Inflammatory macrophage treated with lipopolysaccharide for 4 hours (primary cell): ENCODE data around the gene SHPK.
A peak's percentile ranks its signal among the peaks of the same experiment; 100 is the strongest.

Experiments used
- DNase-seq: peaks from one replicate; pipeline ENCODE4 v3.0.0-alpha.2; 2020

Gene SHPK

DNA sequence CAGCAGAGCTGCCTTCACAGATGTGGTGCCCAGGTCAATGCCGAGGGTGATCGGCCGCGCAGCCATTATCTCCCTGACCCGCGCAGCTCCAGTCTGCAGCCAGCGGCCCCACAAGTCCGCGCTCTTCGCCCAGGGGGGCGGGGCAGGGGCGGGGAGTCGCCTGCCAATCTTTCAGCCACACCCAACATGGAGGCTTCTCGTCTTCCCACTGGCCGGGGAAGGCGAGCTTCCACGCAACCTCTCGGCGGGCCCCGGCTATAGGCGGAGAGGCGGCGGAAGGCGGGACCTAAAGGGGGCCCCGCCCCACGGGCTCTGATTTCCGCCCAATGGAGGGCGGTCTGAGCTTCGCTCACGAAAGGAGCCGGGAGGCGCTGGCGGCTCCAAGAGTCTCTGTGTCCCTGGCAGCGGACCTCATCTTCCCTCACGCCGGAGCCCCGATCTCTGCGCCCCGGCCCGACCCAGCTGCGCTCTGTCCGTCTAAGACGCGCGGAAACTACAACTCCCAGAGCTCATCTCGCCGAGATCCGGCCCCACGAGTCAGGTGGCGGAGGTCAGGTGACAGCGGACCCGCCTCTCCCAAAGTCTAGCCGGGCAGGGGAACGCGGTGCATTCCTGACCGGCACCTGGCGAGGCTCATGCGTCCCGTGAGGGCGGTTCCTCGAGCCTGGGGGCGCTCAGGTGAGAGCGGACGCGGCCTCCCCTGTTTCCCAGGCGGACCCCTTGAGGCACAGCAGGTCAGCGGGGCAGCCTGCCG, at the start of gene SHPK, which contains the start of gene CTNS:
Gene SHPK (minus strand): TSS at position 97 of the 754 bp plus-strand sequence. CDS start 31 bp downstream, at position 66.
Gene CTNS (plus strand): TSS at position 607 of the 754 bp plus-strand sequence. CDS start 3,447 bp downstream, outside the sequence.
- DNase-seq: peak; percentile 98

DNA sequence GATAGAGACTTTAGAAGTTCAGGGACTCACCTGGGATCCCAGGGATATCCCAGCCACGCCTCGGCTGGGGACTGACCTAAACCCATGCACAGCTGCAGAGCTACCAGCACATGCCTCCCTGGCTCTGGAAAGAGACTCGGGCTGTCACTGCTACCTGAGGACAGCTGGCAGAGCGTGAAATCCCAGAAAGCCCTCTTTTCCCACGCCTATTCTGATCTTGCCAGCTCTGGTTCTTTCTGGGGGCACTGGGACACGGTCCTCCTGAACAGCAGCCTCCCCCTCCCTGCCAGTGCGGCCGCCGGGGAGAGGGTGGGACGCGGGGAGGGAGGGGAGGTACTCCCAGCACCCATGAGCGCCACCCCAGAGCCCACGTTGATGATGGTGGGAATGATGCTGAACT, 49.1 kb upstream of the SHPK start:
- DNase-seq: no peak

DNA sequence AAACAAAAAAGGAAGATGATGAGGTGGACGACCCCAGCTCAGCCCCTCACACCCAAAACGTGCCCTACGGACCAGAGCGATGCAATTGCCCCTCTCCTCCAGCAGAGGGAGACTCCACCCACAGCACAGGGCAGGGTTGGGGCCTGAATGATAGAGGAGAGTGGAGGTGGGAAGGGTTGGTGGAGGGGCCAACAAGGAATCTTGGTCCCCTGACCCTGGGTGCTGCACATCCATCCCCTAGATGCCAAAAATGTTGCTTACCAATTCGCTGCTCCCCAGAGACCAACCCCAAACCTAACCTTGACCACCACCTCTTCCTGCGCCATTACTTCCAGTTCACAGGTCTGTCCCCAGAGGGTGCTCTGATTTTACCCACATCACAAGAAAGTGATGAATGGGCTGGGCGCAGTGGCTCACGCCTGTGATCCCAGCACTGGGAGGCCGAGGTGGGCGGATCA, 47.0 kb upstream of the SHPK start:
- DNase-seq: peak; percentile 33

DNA sequence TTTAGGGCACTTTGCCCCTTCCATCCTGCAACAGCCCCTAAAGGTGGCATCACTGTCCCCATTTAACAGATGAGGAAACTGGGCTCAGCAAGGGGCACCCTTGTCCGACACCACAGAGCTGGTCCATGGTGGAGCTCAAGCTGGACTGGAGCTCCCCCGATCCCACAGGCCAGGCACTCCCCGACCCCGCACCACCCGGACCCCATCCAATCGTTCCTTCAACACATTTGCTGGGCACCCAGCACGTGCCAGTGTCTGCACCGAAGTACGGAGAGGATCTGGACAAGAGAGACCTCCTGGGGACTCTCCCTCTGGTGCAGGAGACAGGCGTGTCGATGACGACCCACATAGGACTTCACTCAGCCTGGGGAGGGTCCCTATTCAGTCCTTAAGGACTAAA, 46.0 kb upstream of the SHPK start:
- DNase-seq: no peak

GRCh38 chr17:3681565-3681964, 45.5 kb upstream of the SHPK start:
- no peak for DNase-seq

DNA sequence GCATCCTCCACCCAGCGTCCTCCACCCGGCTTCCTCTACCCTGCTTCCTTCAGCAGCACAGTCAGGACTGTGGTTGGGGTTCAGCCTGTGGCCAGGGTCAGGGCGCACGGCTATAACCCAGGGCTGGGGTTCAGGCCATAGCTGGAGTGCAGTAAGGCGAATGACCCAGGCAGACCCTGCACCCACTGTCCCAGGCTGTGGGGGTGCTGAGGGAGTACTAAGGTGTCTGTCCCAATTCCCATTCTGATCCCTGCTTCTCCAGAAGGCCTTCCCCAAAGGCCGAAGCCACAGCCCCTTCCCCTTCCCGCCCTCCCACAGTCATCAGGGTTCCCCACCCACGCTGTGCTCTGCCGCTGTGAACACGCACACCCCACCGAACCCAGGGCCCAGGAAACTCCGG, 45.0 kb upstream of the SHPK start:
- no peak for DNase-seq

- no peak for DNase-seq
Measured at GRCh38 chr17:3679531-3680126, 43.6 kb upstream of the SHPK start.

DNA sequence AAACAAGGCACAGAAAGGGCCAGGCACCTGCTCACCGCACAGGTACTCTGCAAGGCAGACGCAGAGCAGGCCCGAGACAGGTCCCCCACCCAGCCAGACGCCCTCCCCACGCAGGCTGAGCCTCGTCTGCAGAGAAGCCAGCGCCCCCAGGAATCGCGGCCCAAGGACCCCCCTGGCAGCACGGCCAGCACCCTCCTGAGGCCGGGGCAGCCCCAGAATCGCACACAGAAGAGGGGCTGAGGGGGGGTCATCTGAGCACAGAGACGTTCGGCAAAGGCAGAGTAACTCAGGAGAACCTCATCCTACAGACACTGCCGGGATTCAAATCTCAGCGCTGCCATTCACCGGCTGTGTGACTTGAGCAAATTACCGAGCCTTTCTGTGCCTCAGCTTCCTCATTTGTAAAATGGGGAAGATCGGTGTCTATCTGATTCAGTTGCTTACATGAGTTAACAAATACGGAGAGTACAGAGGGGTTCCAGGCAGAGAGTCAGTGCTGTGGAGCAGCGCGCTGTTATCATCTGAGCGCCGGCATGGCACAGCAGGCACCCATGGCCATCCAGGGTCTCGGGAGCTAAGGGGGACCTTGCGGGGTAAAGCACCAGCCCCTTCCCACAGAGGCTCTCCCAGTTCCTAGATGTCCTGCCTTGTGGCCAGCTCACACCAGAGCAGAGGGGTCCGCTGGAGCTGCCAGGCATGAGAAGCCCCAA, 42.9 kb upstream of the SHPK start:
- DNase-seq: peak; percentile 54

DNA sequence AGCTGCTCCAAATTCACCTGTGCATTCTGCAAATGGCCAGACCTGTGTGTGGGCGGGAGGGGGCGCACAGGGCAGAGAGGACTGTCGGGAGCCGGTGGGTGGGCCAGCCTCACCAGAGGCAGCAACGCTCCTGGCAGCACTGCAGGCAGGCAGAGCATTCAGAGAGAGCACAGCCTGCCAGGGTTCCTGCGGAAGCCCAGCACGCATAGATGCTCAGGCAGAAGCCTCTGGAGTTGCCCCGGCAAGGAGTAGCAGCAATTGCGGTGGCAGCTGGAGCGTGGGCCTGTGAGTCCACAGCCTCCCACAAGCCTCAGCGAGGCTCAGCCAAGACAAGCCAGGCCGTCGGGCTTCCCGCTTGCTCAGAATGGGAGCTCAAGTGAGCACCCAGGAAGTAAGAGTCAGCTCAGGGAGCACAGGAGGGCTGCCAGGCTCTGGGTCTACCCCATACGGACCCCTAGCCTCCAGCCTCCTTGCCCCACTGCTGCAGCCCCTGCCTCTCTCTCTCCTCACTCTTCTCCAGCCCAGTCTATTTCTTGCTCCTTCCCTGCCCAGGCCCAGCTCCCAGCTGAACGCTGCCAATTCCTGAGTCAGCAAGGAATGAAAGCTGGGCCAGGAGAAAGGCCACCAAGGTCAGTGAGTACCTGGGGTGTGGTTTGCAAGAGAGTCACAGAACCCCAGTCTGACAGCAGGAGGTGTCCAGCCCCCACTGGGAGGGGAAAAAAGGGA, 42.2 kb upstream of the SHPK start:
- no peak for DNase-seq

GRCh38 chr17:3675886-3676285, 39.8 kb upstream of the SHPK start:
- no peak for DNase-seq

DNA sequence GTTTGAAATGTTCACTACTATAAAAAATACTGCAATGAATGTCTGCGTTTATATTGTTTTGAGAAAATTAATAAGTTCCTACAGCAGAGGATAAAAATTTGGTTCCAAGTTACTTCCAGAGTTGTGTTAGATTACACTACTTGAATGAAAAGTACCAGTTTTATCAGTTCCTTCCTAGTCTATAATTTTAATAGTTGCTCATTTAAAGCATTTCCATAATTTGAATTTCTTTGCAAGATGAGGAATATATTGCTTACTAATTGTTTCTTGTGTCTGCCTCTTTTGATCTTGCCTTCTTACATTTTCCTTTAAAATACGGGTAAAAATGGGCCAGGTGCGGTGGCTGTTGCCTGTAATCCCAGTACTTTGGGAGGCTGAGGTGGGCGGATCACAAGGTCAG, 36.5 kb upstream of the SHPK start:
- no peak for DNase-seq

GRCh38 chr17:3669548-3669947, 33.5 kb upstream of the SHPK start:
- DNase-seq: no peak

DNA sequence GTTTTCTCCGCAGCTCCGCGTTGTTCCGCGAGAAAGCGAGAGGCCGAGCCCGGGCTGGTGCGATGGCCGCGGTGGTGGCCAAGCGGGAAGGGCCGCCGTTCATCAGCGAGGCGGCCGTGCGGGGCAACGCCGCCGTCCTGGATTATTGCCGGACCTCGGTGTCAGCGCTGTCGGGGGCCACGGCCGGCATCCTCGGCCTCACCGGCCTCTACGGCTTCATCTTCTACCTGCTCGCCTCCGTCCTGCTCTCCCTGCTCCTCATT, 33.0 kb upstream of the SHPK start:
- DNase-seq: no peak

DNA sequence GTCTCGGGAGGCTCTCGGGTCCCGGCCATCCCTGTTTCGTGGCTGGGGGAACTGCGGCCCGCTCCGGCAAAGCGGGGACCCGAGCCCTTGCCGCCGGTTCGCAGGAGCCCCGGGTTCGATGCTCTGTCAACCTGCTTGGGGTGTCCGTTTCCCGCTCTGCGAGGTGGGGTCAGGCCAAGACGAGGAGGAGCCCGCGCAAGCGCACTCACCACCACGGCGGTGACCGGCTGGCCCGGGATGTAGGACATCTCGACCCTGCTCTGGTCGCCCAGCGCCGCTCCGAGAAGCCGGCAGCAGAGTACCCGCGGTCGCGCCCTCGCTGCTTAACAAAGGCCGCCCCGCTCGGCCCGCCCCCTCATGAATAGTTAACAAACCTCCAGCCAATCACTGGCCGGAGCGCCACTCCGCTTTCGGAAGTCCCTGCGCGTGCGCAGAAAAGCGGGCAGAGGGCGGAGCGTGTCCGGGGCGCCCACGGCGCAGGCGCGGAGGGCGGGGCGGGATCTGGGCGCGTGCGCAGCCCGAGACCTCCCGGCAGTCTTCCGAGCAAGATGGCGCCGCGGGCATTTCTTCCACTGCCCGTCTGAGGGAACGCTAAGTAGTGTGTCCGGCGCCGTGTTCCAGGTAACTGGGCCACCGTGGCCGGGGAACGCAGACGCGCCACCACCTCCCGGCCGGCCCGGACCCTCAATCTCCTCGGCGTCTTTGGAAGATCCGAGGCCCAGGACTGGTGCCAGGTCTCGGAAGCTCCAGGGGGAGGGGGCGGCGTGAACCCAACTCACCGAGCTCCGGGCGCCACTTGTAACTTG, 32.4 kb upstream of the SHPK start, which contains the start of the genes EMC6 and TAX1BP3:
Gene EMC6 (plus strand): TSS at position 534 of the 806 bp plus-strand sequence. CDS start 335 bp downstream, outside the sequence.
Gene TAX1BP3 (minus strand): TSS at position 300 of the 806 bp plus-strand sequence. CDS start 52 bp downstream, at position 248.
- DNase-seq: peak; percentile 99

DNA sequence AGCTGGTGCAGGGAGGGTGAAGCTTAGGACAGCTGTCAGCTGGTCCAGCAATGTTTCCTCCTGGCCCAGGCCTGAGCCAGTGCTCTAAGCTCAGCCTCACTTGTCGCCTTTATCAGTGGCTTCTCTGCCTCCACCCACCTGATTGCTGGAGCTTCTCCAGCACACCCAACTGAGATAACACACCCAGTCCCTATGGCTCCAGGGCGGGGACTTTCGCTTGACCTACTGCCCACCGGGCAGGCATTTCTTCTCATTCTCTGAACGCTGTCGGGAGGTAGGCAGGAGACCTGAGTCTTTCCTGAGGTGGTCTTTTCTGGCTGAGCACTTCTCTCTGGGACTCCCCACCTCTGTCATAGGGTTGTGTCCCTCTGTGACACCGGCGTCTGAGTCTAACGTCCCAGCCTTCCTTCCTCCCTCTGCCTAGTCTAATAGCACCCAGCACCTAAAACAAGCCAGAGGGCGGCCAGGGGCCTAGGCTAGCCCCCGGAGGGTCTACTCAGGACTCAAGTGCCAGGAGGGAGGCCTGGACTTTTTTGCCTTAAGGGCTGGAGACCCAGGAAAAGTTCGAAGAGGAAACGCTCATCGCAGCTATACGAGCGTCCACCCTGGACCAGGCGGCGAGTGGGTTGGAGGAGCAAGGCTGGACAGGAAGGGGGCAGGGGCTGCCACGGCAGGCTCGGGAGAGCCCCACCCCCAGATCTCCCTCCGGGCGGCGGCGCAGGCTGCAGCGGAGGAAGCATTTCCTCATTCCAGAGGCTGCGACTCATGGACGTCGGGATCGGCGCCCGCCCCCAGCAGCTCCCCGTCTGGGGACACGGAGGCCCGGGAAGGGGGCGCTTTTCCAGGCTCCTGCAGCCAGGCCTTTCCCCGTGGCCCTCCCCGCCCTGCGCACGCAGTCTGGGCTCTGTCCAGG, 31.6 kb upstream of the SHPK start:
- DNase-seq: peak; percentile 59

- no peak for DNase-seq
Measured at GRCh38 chr17:3666516-3666915, 30.5 kb upstream of the SHPK start.

DNA sequence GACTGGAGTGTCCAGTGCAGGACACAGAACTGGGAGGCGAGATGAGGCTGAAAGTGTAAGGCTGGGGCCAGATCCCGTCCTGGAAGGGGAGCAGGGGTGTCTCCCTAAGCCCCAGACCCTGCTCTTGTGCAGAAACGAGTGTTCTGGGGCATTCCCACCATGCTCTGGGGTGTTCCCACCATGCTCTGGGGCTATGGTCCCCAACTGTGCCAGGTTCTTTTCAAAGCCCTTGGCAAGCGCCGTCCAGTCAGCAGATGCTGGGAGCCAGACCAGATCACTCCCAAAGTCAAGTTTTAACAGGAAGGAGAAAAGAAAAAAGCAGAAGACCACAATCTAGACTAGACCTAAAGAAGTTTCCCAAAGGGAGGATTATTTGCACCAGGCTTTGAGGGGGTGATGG, 29.8 kb upstream of the SHPK start:
- no peak for DNase-seq

- no peak for DNase-seq
Measured at GRCh38 chr17:3663102-3664011, 27.3 kb upstream of the SHPK start.

GRCh38 chr17:3660311-3660891, 24.4 kb upstream of the SHPK start:
- no peak for DNase-seq
